ENCODE data around the gene LEMD2.

The LEMD2 gene

DNA sequence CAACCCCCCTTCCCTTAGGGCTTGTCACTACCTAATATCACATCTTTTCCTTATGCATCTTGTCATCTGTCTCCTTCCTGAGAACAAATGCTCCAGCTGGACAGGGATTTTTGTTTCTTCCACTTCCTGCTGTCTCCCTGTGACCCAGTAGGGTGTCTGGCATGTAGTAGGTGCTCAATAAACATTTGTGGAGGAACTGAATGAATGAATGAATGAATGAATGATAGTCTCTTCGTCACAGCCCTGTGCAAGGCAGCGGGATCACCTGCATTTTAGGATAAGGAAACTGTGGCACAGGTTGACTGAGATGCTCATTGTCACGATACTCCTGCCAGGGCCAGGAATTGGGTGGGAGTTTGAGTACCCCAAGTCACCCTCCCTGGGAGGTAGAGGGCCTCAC, 14.2 kb downstream of the LEMD2 start:
- no peak for DNase-seq (ENCODE audit: low spot score)

GRCh38 chr6:33772902-33773472, 15.9 kb downstream of the LEMD2 start:
- no peak for DNase-seq (ENCODE audit: low spot score)

GRCh38 chr6:33772082-33772830, 16.7 kb downstream of the LEMD2 start:
- no peak for DNase-seq (ENCODE audit: low spot score)

- peak; percentile 56 for DNase-seq (ENCODE audit: low spot score)
These were observed 17.5 kb downstream of the LEMD2 start for GRCh38 chr6:33771146-33772081.

- DNase-seq (ENCODE audit: low spot score) = no peak
These were observed 18.1 kb downstream of the LEMD2 start for GRCh38 chr6:33770833-33771145.

DNA sequence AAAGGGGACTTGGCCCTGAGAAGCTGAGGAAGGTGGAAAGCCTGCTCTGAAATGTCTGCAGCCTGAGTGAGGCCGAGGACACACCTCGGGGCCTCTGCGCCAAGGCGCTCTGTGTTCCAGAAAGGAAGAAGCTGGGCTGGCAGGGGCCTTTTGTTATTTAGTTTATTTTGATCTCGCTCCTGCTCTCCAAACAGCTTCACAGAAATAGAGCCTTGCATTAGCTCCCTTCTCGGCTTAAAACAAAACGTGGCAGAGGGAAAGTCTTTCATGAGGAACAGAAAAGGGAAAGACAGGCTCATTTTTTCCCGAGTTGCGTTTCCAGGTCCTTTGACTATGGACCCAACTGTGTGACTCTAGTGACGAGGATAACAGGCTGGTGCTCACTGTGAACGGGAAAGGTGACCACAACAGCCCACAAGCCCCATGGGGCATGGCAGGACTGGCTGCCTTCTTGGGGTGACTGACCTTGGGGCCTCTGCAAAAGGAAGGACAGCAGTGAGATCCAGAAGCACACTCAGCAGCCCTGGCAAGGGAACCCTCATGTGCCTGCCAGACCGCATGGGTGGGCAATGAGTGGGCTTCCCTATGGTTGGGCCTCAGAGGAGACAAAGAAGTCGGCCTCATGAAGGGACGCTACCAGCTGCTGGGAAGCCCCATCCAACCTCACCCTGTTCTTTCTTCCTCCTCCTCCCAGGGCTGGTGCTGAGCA, 18.7 kb downstream of the LEMD2 start:
- no peak for DNase-seq (ENCODE audit: low spot score)

DNA sequence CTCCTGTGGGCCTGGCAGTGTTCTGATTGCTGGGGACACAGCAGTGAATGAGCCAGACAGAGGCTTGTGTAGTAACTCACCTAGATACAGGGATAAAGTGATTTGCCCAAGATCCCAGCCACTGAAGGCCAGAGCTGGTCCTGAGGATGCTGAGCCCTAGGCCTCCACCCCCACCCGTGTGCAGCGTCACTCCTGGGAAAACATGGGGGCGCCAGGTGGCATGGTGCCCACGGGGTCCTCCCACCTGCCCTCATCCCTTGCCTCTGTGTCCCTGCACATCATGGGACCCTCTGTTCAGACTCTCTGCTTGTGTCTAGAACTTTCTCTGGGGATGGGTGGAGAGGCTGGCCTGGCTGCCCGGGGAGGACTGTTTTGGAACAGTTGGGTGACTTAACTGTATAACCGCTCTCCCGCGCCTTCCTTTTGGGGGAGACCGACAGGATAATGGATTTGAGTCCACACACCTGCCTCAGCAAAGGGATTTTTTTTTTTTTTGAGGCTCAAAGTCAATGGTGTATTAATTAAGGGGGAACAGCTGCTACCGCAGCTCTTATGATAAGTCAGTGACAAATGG, 19.6 kb downstream of the LEMD2 start:
- DNase-seq (ENCODE audit: low spot score) = no peak

DNA sequence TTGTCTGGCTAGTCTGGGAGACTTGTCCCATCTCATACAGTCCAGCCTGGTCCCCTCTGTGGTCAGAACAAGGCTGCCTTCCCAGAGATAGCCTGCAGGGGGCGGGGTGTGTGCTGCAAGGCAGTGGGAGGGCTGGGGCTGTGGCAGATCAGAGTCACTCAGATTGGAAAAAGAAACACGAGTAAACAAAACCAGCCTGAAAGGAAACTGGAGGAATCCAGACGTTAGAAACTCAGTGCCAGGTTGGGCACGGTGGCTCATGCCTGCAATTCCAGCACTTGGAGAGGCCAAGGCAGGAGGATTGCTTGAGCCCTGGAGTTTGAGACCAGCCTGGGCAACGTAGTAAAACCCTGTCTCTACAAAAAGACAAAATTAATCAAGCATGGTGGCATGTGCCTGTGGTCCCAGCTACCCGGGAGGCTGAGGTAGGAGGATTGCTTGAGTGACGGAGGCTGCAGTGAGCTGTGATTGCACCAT, 20.2 kb downstream of the LEMD2 start:
- peak; percentile 80 for DNase-seq (ENCODE audit: low spot score)

GRCh38 chr6:33766921-33767907, 21.7 kb downstream of the LEMD2 start:
- DNase-seq (ENCODE audit: low spot score) = no peak

GRCh38 chr6:33765368-33765767, 23.6 kb downstream of the LEMD2 start:
- no peak for DNase-seq (ENCODE audit: low spot score)

- no peak for DNase-seq (ENCODE audit: low spot score)
These were observed 24.9 kb downstream of the LEMD2 start for GRCh38 chr6:33764036-33764435.

DNA sequence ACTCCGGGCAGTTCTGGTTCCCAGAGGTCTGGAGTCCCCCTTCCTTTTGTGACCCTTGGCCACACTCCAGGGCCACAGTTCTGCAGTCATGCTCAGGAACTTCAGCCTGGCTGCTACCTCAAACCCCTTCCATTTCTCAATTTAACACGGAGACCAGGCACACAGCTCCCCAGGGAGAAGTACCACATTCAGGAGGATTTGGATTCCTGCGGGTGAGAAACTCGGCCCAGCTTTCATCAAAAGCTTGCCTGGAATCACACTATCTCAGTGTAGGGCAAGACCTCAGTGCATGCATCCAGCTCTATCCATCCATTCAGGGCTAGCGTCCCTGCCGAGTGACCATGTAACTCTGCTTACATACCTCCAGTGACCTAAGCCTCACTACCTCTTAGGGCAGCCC, 25.4 kb downstream of the LEMD2 start:
- no peak for DNase-seq (ENCODE audit: low spot score)

DNA sequence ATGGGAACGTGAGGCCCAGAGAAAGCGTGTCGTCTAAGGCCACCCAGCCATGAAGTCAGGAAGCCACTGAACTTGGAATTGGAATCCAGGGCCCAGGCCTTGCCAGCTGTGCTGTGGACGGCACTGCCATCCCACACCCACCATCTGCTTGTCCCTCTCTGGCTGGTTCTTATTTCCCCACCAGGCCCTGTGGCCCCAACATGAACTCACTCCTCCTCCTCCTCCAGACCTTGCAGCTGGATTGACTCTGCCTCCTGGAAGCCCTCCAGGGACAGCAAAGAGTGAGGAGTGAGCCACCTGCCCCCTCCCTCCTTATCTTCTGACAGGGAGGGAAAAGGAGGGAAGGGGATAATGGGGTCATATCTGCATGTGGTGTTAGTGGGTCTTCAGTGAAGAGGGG, 26.2 kb downstream of the LEMD2 start:
- DNase-seq (ENCODE audit: low spot score) = no peak

- DNase-seq (ENCODE audit: low spot score) = peak; percentile 22
These were observed 26.9 kb downstream of the LEMD2 start for GRCh38 chr6:33761922-33762629.

- DNase-seq (ENCODE audit: low spot score) = no peak
These were observed 27.4 kb downstream of the LEMD2 start for GRCh38 chr6:33761581-33761921.

DNA sequence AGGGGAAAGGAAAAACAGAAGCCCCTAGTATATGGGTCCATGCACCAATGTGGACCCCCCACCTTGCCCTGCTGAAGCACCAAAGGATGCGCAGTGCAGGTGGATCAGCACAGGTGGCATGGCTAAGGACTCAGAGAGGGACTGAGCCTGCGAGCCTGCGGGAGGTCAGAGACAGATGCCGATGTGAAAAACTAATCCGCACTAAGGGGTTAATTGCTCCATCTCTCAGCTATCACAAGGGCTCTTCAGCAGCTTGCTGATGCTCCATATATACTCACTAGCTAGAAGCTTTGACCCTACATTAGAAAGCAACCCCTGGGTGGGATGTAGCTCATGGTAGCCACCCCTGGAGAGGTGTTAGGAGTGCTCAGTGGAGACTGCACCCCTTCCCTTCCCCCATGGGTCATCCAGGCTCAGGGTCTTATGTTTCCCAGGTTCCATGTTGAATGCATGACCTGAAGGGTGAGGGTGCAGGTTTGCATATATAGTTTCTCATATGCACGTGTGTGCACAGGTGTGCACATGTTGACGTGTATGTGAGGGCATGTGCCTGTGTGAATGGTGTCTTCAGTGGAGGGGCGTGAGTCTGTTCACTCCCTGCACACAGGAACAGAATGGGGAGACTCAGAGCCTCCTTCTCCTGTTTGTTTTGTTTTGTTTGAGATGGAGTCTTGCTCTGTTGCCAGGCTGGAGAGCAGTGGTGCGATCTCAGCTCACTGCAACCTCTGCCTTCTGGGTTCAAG, 28.9 kb downstream of the LEMD2 start:
- DNase-seq (ENCODE audit: low spot score) = no peak

GRCh38 chr6:33758815-33759216, 30.1 kb downstream of the LEMD2 start:
- DNase-seq (ENCODE audit: low spot score) = no peak

- DNase-seq (ENCODE audit: low spot score) = no peak
These were observed 31.0 kb downstream of the LEMD2 start for GRCh38 chr6:33757906-33758305.

DNA sequence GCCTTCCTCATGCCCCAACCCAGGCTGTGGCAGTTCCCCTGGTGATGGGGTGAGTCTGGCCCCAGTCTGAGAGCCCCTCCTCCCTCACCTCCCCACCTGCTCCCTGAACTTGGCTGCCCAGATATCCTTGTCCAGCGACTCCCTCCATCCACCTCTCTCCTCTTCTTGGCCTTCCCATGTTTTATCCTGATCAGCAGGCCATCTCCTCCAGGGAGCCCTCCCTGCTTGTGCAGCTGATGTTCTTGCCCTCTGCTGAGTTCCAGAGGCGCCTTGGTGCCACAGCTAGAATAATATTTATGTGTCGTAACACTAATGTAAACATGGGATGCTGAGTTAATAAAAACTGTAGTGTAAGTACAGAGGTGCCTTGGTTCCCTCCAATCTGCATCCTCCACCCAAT, 31.8 kb downstream of the LEMD2 start:
- DNase-seq (ENCODE audit: low spot score) = no peak
